Osteocyte (in vitro differentiated cells): ENCODE data around the gene APOL4. TPM values are rescaled to one million over a fixed set of nuclear protein-coding genes. Genes with fewer than 3 reads are reported as not detected.
"Not testable (repeated sequence)": the region's sequence is repeated elsewhere in the genome, so short reads cannot be mapped to it uniquely, and the experiment has no call there.

Experiments
- DNase-seq: peaks from one replicate; pipeline ENCODE4 v3.0.0; 2021; ENCODE audit warnings: mixed read lengths; ENCODE audit not compliant: unreplicated experiment; ENCODE audit errors: extremely low spot score
- H3K27ac Mint-ChIP-seq: one replicate; pipeline ENCODE4 v1.8.0; 2021; ENCODE audit warnings: mild to moderate bottlenecking, mixed read lengths; ENCODE audit not compliant: unreplicated experiment
- H3K27me3 Mint-ChIP-seq: one replicate; pipeline ENCODE4 v1.8.0; 2021; ENCODE audit warnings: mixed read lengths; ENCODE audit not compliant: unreplicated experiment
- H3K36me3 Mint-ChIP-seq: one replicate; pipeline ENCODE4 v1.8.0; 2021; ENCODE audit warnings: mixed read lengths; ENCODE audit not compliant: unreplicated experiment
- H3K4me1 Mint-ChIP-seq: one replicate; pipeline ENCODE4 v1.8.0; 2021; ENCODE audit warnings: mixed read lengths; ENCODE audit not compliant: unreplicated experiment
- H3K4me3 Mint-ChIP-seq: one replicate; pipeline ENCODE4 v1.8.0; 2021; ENCODE audit warnings: mild to moderate bottlenecking, moderate library complexity, mixed read lengths; ENCODE audit not compliant: unreplicated experiment
- H3K9me3 Mint-ChIP-seq: one replicate; pipeline ENCODE4 v1.8.0; 2021; ENCODE audit warnings: mixed read lengths; ENCODE audit not compliant: unreplicated experiment
- total RNA-seq: library from RNA; stranded (reverse); gene quantifications from 2 replicates; pipeline ENCODE4 v1.2.1, GENCODE V29; 2021
- TF ChIP-seq, protein P1 (sequence below): fragments of 200-600 bp; sonication (generic); IDR thresholded peaks from 2 replicates; pipeline ENCODE4 v1.5.0; 2021; ENCODE audit warnings: antibody characterized with exemption, mild to moderate bottlenecking, moderate library complexity

APOL4 gene
- total RNA-seq, 1 donor from 2014 or later: not detected

DNA sequence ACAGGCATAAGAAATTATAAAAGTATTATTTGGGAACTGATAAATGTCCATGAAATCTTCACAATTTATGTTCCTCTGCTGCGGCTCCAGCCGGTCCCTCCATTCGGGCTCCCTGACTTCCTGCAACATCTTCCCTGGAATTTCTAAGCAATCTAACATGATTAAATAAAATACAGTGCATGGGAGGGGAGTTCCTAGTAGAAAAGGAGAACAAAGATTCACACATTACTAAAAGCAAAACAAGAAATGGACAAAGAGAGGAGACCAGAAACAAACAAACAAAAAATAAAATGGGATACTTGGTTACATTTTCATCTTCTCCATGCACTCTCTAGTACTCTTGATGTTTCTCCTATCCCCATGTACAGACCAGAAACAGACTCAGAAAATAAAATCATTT is 8.6 kb upstream of the APOL4 start:
- Mint-ChIP-seq H3K9me3 (no peaks in the 10 kb centered on the region), H3K27ac (no peak overlapping the region), H3K4me1 (peaks cover 7% of the 10 kb centered on the region), H3K4me3 (no peak overlapping the region), H3K36me3 (no peaks in the 10 kb centered on the region), H3K27me3 (peaks cover 42% of the 10 kb centered on the region)
- TF ChIP-seq, protein P1, sequence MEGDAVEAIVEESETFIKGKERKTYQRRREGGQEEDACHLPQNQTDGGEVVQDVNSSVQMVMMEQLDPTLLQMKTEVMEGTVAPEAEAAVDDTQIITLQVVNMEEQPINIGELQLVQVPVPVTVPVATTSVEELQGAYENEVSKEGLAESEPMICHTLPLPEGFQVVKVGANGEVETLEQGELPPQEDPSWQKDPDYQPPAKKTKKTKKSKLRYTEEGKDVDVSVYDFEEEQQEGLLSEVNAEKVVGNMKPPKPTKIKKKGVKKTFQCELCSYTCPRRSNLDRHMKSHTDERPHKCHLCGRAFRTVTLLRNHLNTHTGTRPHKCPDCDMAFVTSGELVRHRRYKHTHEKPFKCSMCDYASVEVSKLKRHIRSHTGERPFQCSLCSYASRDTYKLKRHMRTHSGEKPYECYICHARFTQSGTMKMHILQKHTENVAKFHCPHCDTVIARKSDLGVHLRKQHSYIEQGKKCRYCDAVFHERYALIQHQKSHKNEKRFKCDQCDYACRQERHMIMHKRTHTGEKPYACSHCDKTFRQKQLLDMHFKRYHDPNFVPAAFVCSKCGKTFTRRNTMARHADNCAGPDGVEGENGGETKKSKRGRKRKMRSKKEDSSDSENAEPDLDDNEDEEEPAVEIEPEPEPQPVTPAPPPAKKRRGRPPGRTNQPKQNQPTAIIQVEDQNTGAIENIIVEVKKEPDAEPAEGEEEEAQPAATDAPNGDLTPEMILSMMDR: no peak
- no peak for DNase-seq

DNA sequence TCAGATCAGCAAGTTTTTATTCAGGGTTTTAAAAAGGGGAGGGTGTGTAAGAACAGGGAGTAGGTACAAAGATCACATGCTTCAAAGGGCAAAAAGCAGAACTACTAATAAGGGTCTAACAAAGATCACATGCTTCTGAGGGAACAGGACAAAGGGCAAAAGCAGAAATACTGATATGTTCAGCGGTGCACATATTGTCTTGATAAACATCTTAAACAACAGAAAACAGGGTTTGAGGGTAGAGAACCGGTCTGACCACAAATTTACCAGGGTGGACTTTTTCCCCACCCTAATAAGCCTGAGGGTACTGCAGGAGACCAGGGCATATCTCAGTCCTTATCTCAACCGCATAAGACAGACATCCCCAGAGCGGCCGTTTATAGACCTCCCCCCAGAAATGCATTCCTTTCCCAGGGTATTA is 7.9 kb upstream of the APOL4 start:
- peaks cover 43% of the 10 kb centered on the region for H3K27me3 Mint-ChIP-seq

DNA sequence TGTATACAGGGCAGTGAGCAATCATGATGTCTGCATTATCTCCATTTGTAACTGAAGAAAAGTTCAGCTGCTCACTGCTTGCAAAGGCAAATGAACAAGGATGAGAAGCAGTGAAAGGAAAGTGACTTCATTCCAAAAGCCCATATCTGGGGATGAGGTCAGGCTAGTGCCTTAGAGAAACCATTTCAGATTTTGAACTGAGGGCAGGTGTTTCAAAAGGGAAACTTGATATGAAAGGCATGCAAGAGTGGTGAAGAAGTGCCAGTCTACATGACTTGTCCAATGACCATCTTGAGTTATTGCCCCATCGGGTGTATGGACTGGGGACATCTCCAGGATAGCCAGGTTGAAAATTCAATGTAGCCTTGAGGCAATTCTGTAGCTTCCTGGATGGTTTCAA is 7.3 kb upstream of the APOL4 start:
- peaks cover 7% of the 10 kb centered on the region for H3K4me1 Mint-ChIP-seq
- H3K36me3 Mint-ChIP-seq: no peaks in the 10 kb centered on the region
- no peak for DNase-seq
- TF ChIP-seq, protein P1: no peak
- no peak overlapping the region for H3K27ac Mint-ChIP-seq
- peaks cover 39% of the 10 kb centered on the region for H3K27me3 Mint-ChIP-seq
- H3K4me3 Mint-ChIP-seq: no peak overlapping the region
- H3K9me3 Mint-ChIP-seq: no peaks in the 10 kb centered on the region

More for the DNA sequence above, 7.9 kb upstream of the APOL4 start:
- H3K9me3 Mint-ChIP-seq, H3K4me3 Mint-ChIP-seq, DNase-seq, H3K27ac Mint-ChIP-seq, H3K4me1 Mint-ChIP-seq, H3K36me3 Mint-ChIP-seq: not testable (repeated sequence)

DNA sequence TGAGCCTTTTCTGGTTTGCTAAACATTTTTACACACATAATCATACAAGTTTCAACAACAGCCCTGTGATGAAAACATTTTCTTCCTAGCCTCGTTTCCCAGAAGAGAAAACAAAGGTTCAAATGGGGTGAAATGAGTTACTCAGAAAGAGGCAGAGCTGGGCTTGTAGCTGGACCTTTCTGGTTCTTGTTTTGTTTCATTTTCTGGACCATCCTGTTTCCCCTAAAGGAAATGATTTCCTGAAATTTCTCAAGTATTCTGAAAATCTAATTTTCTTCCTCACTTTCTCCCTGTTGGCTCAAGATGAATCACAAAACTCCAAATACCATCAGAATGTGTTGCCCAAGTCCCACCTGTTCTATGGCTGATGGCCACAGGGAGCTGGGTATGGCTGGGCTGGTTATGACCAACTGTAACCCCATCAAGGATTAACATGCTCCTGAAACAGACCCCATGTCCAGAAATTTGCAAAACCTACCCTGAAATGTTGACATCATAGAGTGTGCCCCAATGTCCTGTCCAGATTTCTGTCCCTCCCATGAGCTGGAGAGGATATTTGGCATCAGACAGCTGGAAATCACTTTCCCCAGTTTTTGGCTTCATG is 6.7 kb upstream of the APOL4 start:
- DNase-seq: no peak
- Mint-ChIP-seq H3K9me3 (no peaks in the 10 kb centered on the region), H3K36me3 (no peaks in the 10 kb centered on the region), H3K4me1 (peaks cover 7% of the 10 kb centered on the region), H3K27ac (no peak overlapping the region), H3K4me3 (no peak overlapping the region), H3K27me3 (peaks cover 37% of the 10 kb centered on the region)
- TF ChIP-seq, protein P1: no peak

DNA sequence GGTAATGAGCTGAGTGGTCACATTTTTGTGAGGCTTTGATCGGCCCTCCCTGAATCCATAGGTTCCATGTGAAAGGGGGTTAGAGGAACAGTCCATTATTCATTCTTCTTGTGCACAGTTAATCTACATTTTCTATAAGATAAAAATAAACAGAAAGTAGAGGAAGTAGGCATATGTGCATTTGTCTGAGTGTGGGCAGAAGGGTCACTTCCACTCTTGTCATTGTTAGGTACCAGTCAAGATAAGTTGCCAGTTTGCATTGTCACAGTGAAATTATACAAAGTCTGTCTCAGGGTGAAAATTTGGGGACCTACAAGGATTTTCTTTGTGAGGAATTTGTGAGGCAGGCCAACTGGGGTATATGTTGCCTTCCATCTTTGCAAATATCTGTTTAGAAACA is 4.6 kb upstream of the APOL4 start:
- H3K27me3 Mint-ChIP-seq: peaks cover 32% of the 10 kb centered on the region

DNA sequence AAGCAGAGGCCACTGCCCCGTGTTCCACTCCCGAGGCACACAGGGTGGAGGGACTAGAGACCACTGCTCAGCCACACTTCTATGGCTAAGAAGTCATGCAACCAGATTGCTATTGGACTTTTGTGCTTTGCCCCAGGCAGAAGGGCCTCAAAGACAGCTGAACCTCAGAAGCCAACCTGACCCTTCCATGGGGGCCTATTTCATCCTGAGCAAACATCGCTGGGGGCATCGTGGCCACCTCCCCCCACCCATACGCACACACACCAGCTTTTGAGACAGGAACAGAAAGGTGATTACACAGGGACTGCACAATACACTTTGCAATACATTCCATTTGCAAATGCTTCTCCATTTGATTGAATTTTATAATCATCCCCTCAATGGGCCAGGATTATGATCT is 4.0 kb upstream of the APOL4 start:
- not testable (repeated sequence) for H3K9me3 Mint-ChIP-seq, H3K4me3 Mint-ChIP-seq, DNase-seq, H3K27ac Mint-ChIP-seq, H3K4me1 Mint-ChIP-seq, H3K36me3 Mint-ChIP-seq
- peaks cover 30% of the 10 kb centered on the region for H3K27me3 Mint-ChIP-seq

More for the DNA sequence above, 4.6 kb upstream of the APOL4 start:
- no peak overlapping the region for H3K27ac Mint-ChIP-seq
- DNase-seq: no peak
- H3K36me3 Mint-ChIP-seq: no peaks in the 10 kb centered on the region
- H3K9me3 Mint-ChIP-seq: no peaks in the 10 kb centered on the region
- no peak overlapping the region for H3K4me3 Mint-ChIP-seq
- TF ChIP-seq, protein P1: no peak
- peaks cover 5% of the 10 kb centered on the region for H3K4me1 Mint-ChIP-seq
